ENCODE data around the gene ACAD10.
"Not testable (repeated sequence)": the region's sequence is repeated elsewhere in the genome, so short reads cannot be mapped to it uniquely, and the experiment has no call there.

Gene ACAD10

GRCh38 chr12:111687952-111688351 lies 2.1 kb downstream of the ACAD10 start:
- no peak for DNase-seq

DNA sequence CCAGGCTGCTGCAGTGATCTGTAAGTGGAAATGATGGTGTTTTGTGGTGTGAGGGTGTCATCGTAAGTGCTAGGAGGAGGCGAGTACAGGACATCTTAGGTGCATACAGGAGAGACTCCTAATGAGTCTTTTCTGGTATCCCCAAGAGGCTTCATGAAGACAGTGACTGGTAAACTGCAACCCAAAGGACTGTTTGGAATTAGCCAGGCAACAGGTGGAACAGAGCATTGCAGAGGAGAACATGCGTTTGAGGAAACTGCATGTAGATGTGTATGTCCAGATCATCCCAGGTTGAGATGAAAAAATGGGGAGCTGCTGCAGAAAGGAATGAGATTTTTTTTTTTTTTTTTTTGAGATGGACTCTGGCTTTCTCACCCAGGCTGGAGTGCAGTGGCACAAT lies 5.4 kb downstream of the ACAD10 start:
- no peak for DNase-seq

DNA sequence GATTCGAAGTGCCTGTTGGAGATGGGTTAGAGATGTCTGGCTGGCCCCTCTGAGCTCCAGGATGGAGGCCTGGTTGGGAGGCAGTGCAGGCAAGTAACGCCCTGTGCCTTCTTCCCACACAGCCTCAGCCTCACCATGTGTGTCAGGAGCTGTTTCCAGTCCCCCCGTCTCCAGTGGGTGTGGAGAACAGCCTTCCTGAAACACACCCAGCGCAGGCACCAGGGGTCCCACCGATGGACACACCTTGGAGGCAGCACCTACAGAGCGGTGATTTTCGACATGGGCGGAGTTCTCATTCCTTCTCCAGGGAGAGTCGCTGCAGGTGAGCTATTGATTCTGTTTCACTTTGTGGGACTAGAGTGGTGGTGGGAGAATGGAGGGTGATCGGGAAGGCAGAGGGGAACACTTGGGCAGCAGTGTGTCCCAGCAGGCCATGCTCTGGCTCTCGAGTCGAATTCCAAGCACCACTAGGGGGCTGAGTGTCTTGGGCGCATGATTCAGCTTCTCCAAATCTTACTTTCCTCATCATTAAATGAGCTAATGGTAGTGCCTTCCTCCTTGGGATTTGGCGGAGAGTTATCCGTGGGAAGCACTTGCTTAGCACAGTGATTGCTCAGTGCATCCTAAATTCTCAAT lies 6.8 kb downstream of the ACAD10 start:
- peak; percentile 13 for DNase-seq

DNA sequence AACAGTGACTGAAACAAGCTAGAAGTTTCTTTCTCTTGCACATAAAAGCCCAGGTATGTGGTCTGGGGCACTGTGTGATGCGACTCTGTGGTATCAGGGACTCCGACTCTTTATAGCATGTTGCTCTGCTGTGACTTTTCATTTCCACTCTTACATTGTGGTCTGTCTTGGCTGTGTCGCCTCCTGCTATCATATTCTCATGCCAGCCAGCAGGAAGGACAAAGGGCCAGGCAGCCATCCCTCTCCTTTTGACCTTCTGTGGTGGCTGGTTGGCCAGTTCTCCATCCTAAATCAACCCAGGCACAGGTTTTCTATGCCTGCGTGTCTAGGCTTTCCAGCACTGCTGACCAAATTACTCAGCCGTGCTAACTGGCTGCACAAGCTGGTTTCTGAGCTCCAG lies 8.0 kb downstream of the ACAD10 start:
- no peak for DNase-seq

GRCh38 chr12:111699962-111700361 lies 14.1 kb downstream of the ACAD10 start:
- no peak for DNase-seq

DNA sequence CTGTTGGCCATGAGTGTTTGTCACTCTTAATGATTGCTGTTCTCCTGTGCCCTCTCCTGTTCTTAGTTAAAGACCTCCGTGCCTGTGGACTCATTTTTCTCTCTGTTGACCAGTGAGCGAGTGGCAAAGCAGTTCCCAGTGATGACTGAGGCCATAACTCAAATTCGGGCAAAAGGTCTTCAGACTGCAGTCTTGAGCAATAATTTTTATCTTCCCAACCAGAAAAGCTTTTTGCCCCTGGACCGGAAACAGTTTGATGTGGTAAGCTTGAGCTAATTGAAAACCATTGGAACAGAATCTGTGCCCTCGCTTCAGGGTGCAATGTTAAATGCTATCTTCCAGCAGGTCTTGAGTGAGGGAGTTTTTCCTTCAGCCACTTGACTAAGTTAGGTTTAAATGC lies 19.8 kb downstream of the ACAD10 start:
- DNase-seq = no peak

- DNase-seq = no peak
These were observed 20.3 kb downstream of the ACAD10 start for GRCh38 chr12:111706145-111706544.

DNA sequence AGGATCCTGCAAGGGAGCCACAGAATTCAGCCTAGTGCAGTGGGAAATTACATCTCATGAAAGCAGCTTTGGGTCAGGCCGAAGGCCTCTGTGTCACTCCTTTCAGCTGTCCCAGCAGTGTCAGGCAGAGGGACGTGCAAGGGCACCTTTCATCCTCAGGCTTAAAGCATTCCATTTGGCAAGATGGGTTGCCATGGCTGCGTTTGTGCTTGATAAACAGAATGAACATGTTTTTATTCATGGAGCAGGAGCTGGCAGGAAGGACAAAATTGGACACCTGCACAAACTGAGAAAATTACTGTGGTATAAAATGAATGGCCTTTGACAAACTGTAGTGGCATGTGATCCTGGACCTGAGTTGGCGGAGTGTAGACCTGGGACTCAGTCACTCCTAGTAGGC lies 29.4 kb downstream of the ACAD10 start:
- DNase-seq = no peak

- not testable (repeated sequence) for DNase-seq
These were observed 33.5 kb downstream of the ACAD10 start for GRCh38 chr12:111719316-111719715.

GRCh38 chr12:111720457-111720856 lies 34.6 kb downstream of the ACAD10 start:
- DNase-seq = no peak

- DNase-seq = not testable (repeated sequence)
These were observed 38.0 kb downstream of the ACAD10 start for GRCh38 chr12:111723646-111724360.

- no peak for DNase-seq
These were observed 42.9 kb downstream of the ACAD10 start for GRCh38 chr12:111728795-111729194.

DNA sequence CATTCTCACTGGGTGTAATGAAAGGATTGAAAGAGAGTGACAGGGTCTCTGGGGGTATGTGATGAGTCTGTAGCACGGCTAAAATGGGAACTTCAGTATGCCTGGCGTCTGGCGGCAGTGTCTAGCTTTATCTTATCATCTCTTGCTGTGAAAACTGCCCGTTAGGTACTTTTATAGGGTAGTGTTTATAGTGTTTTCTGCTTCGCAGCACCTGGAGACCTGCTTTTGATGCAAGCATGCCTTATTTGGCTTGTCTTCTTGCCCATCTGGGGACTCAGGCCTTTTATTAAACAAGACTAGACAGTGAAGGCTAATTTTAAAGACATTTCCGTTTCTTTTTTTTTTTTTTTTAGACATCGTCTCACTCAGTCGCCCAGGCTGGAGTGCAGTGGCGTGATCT lies 44.6 kb downstream of the ACAD10 start:
- no peak for DNase-seq

DNA sequence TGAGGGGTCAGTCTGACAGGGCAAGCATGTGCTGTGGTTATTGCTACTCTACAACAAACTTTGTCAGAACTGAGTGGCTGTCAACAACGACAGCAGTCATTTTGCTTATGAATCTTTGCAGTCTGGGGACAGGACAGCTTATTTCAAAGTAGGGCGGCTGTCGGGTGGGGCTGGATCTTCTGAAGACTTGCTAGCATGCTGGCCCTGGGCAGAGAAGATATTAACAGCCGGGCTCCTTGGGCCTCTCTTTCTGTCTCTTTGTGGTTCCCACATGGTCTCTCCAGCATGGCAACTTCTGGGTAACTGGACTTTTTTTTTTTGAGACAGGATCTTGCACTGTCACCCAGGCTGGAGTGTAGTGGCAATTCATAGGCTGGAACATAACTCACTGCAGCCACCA lies 46.9 kb downstream of the ACAD10 start:
- no peak for DNase-seq

- DNase-seq = no peak
These were observed 47.6 kb downstream of the ACAD10 start for GRCh38 chr12:111733340-111733915.

DNA sequence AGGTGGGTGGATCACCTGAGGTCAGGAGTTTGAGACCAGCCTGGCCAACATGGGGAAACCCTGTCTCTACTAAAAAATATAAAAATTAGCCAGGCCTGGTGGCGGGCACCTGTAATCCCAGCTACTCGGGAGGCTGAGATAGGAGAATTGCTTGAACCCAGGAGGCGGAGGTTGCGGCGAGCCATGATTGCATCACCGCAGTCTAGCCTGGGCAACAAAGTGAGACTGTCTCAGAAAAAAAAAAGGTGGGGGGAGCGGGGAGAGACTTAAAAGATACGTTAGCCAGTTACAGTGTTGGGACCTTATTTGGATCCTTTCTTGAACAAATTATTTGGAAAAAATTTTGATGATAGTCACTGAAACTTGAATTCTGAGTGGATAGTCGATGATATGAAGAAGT lies 53.7 kb downstream of the ACAD10 start:
- not testable (repeated sequence) for DNase-seq

DNA sequence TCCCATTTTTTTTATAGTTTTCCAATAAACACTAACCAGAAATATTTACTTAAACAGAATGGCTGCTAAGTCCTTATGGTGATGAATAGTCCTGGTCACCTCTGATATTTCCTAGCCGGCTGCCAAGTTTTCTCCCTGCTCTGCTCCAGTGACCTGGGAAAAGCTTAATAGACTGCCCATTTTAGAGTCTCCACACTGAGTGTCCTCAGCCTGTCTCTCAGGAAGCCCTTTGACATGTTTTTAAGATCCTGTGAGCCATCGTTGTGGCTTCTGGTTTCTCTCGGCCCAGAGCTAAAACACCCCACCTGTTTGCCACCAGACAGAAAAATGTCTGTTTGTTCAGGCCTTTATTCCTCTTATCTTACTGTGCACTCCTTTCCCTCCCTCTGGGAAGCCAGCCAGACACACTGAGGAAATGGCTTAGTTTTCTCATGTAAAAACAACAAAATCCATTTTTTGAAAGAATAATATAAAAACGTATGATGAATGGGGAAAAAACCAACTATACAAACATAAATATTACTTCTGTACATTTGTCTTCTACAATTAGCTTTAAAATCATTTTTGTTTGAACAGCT lies 55.5 kb downstream of the ACAD10 start:
- DNase-seq = no peak

DNA sequence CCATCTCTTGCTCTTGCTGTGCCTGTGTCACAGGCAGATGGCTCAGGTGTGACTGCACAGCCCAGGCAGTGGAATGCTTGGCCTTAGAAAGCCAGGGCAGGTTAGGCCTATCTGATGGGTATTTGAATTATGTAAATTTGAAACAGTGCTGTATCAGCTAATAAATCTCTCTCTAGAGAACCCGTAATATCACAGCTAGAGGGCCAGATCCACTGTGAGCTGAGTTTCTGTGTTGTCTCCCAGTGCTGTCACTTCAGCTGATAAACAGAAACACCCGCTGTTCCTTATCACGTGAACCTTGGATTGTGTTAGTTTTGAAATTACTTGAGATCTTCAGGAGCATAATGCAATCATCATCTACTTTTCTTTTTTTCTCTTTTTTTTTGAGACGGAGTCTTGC lies 59.4 kb downstream of the ACAD10 start:
- no peak for DNase-seq

DNA sequence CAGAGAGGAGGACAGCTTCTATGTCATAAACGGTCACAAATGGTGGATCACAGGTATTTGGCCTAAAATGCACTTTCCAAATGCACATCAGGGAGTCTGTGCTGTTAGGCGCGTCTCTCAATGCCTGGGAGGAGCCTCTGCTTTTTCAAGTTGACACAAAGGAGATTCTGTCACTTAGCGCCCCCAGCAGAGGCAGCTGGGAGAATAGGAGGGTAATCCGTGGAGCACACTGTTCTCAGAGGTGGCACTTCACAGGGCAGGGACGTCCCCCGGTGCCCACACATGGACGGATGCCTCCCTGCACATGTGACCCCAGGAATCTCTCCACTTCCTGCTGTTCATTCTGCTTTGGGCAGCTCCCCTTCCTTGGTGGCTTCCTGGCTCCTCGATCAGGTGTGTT lies 61.5 kb downstream of the ACAD10 start:
- DNase-seq = no peak

DNA sequence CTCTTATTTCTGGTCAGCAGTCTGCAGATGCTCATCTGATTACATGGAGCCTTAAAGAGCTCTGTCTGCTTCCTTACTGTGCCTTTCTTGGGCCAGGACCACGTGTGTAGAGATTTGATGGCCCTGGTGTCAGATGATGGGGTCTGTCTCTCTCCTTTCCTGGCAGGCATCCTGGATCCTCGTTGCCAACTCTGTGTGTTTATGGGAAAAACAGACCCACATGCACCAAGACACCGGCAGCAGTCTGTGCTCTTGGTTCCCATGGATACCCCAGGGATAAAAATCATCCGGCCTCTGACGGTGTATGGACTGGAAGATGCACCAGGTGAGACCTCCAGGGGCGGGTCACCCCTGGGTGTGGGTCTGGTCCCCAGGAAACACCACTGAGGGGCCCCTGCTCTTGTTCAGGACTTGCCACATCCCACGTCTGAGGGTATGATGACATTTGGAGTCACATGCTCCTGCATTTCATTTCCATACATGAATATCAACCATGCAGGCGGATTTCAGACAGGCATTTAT lies 62.4 kb downstream of the ACAD10 start:
- no peak for DNase-seq

DNA sequence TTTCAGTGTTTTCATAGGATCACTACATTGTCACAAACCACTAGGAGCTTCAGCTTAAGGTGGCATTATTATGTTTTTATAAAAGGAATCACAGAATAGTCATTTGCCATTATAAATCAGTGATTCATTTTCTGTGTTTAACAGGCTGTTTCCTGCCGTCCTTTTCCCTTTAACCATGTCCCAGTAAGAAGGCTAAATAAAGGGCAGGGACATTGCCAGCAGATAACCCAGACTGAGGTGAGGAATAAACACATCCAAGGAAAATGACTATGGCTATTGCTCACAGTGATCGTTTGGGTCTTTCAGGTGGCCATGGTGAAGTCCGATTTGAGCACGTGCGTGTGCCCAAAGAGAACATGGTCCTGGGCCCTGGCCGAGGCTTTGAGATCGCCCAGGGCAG lies 63.0 kb downstream of the ACAD10 start:
- DNase-seq = no peak

DNA sequence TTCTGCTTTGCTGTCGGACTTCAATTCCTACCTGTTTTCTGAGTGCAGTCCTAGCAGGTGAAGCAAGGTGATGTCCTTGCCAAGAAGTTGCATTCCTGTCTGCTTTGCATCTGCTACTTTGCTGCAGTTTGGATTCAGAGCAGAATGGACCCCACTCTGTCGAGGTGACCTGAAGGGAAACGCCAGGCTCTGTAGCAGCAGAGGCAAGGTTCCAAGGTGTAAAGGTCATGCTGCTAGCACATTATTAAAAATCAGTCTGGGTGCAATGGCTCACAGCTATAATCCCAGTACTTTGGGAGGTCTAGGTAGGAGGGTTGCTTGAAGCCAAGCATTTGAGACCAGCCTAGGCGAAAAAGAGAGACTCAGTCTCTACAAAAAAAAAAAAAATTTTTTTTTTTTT lies 63.5 kb downstream of the ACAD10 start:
- DNase-seq = no peak

DNA sequence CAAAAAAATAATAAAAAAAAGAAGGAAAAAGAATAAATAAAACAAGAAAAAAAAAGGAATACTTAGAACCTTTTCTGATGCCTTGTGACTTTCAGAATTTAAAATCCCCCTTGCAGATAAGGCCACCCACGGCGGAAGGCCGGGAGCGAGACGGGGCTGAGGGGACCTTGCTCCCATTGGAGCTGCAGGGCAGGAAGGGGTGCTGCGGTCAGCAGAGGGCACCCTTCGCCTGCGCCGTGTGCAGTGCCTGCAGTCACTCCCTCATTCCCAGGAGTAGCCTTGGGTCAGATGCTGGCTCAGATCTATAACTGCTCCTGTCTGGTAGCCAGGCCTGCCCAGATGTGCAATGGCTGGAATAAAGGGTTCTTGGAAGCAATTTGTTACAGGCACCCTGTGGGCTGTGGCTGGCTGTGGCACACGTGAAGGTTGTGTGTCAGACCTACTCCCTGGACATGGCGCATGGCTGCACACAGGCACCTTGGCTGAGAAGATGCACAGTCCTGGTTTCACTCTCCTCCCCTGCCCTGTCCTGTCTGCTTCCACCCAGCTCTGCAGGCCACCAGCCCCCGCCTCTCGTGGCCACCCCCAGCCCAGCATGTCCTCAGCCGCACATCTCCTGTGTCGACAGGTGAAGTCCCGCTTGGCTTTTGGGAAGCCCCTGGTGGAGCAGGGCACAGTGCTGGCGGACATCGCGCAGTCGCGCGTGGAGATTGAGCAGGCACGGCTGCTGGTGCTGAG lies 67.5 kb downstream of the ACAD10 start:
- DNase-seq = peak; percentile 39

All from EL (cell line).